ENCODE results near the gene GOLGA8S.
"Not testable (repeated sequence)": the region's sequence is repeated elsewhere in the genome, so short reads cannot be mapped to it uniquely, and the experiment has no call there.

The GOLGA8S gene

DNA sequence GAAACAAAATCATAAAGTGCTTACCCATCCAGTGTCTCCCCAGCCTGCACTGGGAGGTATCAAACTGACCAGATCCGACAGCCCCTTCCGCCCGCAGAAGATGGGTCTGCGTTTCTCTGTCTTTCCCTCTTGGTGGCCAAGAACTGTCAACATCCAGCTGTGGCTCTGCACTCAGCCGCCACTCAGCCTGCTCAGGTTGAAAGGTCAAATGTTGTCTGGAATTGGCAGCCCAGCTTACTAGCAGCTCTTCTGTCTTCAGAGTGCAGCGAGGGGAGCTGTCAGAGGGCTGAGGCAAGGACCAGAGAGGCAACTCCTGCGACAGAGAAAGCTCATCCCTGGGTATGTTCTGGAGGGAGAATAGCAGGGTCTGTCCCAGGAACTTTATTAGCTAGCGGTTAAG is 47.1 kb downstream of the GOLGA8S start:
- no peak for DNase-seq

DNA sequence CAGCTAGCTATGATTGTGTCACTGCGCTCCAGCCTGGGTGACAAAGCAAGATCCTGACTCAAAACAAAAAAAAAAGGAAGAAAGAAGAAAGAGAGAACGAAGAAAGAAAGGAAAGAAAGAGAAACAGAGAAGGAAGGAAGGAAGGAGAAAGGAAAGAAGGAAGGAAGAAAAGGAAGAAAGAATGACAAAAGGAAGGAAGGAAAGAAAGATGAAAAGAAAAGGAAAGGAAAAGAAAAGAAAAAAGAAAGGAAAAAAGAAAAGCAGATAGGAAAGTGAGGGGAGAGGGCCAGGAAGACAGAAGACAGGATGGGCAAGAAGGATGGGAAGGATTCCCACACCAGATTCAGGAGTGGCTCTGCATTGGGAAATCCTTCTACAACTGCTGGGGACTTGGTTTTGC is 47.6 kb downstream of the GOLGA8S start:
- DNase-seq: no peak

DNA sequence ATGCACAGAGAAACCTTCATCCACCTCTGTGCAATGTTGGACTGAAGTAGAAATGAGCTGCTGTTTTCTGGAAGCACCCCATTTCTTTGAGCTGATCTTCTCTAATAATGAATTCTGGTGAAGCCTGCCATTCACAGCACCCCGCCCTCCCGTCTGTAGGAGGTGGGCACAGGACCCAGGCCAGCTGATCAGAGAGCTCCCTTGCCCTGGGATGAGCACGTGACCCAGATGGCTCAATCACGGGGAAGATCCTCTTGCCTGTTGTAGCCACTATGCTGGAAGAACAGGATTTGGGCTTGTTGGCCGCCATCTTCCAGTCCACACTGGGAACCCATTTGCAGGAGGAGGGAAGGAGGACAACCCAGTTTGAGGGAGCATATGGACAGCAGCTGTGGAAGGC is 48.0 kb downstream of the GOLGA8S start:
- DNase-seq: no peak

- DNase-seq: no peak
These were observed 49.0 kb downstream of the GOLGA8S start for GRCh38 chr15:23403550-23403949.

- no peak for DNase-seq
These were observed 57.3 kb downstream of the GOLGA8S start for GRCh38 chr15:23411841-23412240.

GRCh38 chr15:23412881-23413600 is 58.5 kb downstream of the GOLGA8S start:
- DNase-seq: not testable (repeated sequence)
